Breast epithelium (tissue), 3 donors: ENCODE data around the gene PPARG.
"Not testable (repeated sequence)": the region's sequence is repeated elsewhere in the genome, so short reads cannot be mapped to it uniquely, and the experiment has no call there.

Experiments
- CTCF ChIP-seq, 3 donors: fragments of 450-650 bp; IDR thresholded peaks; one replicate each; pipeline ENCODE4 v1.5.1; 2016 to 2017; ENCODE audit warnings: antibody characterized with exemption in 3 of 3, mild to moderate bottlenecking in 3 of 3, moderate library complexity in 3 of 3
- POLR2AphosphoS5 ChIP-seq, 3 donors: sonication (generic); formaldehyde crosslinking; IDR thresholded peaks; one replicate each; pipeline ENCODE4 v1.6.1; 2017; ENCODE audit warnings: antibody characterized with exemption in 3 of 3

GRCh38 chr3:12386514-12387291 is 97.8 kb downstream of the PPARG start:
- TF ChIP-seq CTCF, POLR2AphosphoS5 (IDR thresholded peaks at IDR 0.05): not testable (repeated sequence)
